ENCODE measurements around the gene RECK.
"Not testable (repeated sequence)": the region's sequence is repeated elsewhere in the genome, so short reads cannot be mapped to it uniquely, and the experiment has no call there.

RECK gene, protein sequence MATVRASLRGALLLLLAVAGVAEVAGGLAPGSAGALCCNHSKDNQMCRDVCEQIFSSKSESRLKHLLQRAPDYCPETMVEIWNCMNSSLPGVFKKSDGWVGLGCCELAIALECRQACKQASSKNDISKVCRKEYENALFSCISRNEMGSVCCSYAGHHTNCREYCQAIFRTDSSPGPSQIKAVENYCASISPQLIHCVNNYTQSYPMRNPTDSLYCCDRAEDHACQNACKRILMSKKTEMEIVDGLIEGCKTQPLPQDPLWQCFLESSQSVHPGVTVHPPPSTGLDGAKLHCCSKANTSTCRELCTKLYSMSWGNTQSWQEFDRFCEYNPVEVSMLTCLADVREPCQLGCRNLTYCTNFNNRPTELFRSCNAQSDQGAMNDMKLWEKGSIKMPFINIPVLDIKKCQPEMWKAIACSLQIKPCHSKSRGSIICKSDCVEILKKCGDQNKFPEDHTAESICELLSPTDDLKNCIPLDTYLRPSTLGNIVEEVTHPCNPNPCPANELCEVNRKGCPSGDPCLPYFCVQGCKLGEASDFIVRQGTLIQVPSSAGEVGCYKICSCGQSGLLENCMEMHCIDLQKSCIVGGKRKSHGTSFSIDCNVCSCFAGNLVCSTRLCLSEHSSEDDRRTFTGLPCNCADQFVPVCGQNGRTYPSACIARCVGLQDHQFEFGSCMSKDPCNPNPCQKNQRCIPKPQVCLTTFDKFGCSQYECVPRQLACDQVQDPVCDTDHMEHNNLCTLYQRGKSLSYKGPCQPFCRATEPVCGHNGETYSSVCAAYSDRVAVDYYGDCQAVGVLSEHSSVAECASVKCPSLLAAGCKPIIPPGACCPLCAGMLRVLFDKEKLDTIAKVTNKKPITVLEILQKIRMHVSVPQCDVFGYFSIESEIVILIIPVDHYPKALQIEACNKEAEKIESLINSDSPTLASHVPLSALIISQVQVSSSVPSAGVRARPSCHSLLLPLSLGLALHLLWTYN

DNA sequence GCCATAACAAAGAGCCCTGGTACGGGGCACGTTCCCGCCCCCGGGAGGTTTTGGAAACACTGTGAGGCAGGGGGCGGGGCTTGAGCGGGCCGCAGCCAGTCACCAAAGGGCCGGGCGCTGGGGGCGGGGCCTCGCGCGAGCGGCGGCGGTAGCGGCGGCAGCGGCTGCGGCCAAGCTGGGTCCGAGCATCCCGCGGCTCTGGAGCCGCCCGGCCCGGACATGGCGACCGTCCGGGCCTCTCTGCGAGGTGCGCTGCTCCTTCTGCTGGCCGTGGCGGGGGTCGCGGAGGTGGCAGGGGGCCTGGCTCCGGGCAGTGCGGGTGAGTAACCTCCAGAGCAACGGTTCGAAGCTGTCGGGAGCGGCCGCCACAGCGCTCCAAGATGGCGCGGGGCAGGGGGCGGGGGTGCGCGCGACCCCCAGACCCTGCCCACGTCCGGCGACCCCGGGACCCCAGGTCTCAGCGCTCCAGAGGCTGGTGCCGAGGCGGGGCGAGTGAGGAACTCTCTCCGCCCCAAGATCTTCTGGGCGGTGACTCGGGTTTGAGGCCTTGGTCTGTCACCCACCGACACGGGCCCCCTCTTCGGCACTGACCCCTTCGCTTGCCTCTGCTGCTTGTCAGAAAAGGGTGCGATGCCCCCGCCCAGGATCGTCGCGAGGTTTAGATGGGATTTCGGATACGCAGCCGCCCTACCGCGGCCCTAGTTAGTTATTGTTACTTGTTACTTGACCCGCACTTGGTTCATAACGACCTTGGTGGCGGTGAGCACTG is at the start of gene RECK:
Gene RECK, plus strand, starts transcription at position 134 of the 769 bp plus-strand sequence. Its CDS starts 86 bp downstream, at position 220.
- DNase-seq: peak; percentile 92

DNA sequence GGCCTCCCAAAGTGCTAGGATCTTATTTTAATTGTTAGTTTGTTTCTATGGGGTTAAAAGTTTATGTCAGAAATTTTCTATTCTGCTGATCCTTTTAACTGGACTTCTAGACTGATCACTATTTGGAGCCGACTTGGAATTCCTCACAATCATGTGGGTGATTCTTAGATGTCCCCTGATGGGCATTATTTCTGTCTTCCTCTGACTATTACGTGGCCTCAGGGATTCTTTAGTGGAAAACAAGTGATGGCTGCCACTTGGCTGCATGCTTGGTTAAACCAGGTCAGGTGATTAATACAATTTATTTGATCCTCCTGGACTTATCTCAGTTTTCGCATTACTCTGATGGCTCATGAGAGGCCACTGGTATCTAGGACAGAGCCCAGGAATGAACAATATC is 46.6 kb upstream of the RECK start:
- DNase-seq: no peak

DNA sequence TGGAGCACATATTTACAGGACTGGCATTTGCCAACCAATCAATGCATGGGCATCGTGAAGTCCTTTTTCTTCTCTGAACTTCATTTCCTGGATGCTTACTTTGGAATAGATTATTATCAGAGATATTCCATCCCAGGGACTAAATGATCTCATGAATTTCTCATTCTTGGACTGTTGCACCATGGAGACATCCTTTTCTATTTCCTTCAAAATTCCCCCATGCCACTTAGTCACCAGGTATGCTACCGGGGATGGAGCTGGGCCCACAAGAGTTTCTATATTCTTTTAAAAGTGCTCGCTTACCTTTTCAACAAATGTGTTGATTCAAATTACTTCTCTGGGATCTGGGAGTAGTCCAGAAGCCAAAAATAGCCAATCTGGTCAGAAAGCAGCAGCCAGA is 43.6 kb upstream of the RECK start:
- not testable (repeated sequence) for DNase-seq

DNA sequence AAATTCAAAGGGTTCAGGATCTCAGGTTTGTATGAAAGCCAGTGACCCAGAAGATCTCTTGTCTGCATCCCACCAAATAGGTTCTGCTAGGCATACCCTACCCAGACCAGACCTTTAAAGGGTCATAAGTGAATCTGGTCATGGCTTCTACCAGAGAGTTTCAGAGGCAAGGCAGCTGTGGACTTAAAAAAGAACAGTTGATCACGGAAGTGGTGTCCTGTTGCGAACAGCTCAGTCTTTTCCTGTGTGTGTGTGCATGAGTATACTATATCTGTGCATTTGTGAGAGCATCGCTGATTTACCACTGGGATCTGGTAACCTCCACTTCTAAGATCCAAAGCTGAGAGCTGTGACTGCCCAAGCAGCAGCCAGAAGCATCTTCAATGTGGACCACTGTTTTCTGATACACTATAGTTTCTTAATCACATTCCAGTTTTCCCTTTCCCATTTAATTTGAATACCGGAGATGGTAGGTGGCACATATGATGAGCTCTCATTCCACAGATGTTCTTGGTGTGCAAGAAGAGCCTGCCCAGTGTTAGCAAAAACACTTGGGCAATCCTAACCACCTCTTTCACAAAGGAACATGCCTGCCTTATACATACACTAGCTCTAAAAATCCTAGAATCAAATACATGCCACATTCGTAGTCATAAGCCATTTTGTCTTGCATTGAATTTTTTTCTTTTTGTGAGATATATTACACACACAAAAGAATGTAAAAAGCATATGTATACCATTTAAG is 42.6 kb upstream of the RECK start:
- no peak for DNase-seq

DNA sequence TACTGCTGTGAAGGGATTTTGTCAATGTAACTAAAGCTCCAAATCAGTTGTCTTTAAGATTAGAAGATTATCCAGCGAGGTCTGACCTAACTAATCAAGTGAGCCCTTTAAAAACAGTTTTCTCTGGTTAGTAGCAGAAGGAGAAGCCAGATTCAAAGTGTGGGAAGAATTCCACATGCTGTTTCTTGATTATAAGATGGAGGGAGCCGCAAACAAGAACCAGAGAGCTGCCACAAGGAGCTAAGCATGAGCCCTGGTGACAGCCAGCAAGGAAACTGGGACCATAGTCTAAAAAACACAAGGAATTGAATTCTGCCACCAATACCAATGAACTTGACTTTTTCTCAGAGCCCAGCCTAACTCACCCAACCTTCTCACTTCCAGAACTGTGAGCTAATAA is 41.8 kb upstream of the RECK start:
- no peak for DNase-seq

DNA sequence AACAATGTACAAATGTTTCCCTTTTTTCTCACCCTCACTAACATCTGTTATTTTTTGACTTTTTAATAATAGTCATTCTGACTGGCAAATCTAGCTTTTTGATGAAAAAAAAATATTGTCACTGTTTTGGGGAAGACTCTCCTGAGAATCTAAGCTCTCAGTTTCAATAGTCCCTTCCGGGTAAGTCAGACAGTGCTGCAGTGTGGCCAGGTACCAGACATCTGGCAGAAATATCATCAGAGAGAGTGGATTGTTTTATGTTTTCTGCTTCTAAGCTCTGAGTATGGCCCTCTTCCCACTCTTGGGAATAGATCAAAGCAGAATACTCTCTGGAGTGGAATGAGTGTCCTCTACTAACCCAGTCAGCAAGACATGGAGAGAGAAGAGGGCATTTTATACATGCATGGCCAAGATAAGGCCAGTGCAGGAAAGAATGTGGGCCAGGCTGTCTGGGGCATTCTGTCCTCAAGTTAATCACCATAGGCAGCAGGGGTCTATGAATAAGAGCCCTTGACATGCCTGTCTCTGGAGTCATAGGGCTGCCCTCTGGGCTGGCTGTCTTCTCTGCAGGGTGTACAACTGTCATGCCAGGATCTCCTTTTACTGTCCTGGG is 40.2 kb upstream of the RECK start:
- peak; percentile 27 for DNase-seq

DNA sequence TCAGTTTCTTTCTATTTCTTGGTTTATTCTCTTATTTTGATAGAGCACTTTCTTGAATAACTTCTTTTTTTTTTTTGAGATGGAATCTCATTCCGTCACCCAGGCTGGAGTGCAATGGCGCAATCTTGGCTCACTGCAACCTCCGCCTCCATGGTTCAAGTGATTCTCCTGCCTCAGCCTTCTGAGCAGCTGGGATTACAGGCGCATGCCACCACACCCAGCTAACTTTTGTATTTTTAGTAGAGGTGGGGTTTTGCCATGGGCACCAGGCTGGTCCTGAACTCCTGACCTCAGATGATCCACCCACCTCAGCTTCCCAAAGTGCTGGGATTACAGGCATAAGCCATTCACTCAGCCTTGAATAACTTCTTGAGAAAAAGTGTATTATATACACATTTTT is 39.7 kb upstream of the RECK start:
- DNase-seq: not testable (repeated sequence)

DNA sequence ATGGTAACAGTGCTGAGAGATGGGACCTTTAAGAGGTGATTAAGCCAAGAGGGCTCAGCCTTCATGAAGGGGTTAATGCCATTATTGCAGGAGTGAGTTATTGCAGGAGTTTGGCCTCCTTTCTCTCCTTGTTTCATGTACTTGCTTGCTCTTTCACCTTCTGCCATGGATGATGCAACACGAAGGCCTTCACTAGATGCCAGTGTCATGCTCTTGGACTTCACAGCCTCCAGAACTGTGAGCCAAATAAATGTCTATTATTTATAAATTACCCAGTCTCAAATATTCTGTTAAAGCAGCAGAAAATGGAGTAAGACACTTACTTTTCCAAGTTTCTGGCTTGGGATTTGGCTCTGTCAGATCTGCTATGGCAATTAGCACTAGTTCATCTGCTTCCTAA is 38.4 kb upstream of the RECK start:
- DNase-seq: no peak

DNA sequence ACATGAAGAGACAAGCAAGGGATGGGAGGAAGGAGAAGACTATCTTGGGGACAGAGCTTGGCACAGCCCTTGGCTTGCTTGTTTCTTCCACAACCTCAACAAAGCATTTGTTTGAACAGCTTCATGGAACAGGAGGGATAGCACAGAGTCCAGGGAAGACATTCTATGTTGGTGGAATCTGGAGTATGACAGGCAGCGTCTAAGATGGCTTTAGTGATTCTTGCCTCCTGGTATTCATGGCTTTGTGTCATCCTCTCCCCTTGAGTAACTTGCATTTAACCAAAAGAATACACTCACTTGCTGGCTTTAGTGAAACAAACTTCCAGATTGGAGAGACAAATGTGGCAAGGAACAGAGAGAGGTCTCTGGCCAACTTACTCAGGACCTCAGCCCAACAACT is 30.8 kb upstream of the RECK start:
- no peak for DNase-seq

DNA sequence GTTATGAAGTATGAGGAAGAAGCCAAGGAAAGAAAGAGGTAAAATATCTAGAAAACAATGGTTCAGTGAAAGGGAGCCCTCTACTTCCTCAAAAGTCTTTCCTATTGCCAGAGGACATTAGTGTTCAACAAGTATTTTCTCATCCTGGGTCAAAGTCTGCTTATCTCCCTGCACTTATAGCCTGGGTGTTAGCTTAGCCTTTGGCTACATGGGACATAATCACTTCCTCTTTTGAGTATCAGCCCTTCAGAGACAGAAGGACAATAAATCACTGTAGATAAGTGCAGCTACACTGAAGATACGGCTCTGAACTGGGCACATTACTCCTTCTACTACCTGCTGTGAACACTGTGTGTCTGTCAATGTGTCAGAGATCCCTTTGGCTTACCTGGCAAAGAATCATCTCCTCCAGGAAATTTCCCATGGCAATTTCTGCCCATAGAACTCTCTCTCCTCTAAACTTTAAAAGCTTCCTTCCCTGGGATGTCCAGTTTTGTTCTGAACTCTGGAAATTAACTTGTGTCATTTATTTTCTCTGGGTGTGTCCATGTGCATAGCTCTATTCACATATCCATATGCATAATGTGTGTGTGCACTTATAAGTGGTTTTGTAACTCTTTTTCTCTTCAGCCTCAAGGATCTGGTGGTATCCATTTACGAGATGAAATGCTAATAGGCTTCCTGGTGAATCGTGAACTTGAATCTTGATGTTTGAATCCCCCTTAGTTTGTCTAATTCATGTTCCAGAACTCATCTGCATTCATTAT is 30.0 kb upstream of the RECK start:
- DNase-seq: peak; percentile 90

DNA sequence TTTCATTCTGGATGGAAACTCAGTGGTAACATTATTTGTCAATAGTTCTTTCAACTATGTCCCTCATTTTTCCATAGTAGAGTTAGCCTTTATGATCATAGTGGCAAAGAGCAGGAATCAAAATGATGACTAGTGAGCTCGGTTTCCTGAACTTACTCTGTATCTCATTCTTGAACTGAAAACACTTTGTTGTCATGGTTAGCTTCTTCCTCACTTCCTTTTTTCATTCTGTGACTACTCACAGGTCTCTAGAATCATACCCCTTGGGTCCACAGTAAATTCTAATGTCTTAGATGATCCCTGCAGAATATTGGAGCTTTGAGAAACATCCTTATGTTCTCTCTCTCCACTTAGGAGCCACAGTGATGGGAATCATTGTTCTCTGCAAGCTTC is 29.4 kb upstream of the RECK start:
- peak; percentile 15 for DNase-seq

DNA sequence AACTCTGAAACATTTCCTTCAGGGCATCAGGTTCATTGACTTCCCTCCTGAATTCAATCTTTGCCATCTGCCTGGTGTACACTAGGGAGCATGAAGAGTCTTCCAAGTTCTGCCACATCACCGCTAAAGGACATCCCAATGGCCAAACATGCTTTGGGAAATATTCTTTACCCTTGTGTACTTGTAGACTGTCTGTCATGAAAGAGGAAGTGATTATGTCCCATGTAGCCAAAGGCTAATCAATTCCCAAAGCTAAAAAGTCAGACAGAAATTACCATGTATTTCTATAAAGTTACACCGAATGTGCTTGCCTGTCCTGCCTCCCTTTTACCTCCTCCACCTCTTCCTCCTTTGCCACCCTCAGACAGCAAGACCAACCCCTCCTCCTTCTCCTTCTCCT is 28.9 kb upstream of the RECK start:
- no peak for DNase-seq

DNA sequence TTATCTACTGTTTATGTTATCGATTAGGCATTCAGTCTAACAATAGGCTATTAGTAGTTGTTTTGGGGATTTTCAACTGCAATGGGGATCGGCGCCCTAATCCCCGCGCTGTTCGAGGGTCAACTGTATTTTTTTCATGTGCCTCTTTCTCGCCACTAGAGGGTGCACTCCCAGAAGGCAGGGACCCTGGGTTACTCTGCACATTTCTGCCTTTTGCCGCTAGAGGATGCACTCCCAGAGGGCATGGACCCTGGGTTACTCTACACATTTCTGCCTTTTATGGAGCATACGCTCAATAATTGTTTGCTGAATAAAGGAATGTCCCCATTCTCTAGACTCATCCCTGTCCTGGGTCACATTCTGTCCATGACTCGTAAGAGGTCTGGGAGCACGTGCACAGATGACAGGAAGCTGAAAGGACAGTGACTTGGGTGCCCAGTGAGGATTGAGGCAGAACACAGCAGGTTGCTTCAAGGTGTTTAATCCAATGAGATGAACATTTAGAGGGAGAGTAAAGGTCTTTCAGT is 27.9 kb upstream of the RECK start:
- DNase-seq: peak; percentile 81

DNA sequence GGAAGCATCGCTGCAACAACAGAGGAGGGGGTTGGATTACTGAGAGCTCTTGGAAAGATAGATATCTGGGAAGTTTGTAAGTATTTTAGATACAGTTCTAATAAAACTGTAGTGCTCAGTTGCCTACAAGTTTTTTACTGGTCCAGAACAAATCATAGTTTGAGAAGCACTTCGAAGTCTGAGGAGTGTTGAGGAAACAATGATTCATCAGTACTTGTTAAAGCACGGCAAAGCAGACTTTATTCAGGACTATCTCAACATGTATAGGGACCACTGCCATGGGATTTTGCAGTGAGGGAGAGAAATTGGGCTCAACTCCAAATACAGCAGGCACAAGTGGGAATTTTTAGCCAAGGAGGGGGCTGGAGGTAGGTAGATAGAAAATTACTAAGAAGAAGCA is 25.3 kb upstream of the RECK start:
- no peak for DNase-seq

DNA sequence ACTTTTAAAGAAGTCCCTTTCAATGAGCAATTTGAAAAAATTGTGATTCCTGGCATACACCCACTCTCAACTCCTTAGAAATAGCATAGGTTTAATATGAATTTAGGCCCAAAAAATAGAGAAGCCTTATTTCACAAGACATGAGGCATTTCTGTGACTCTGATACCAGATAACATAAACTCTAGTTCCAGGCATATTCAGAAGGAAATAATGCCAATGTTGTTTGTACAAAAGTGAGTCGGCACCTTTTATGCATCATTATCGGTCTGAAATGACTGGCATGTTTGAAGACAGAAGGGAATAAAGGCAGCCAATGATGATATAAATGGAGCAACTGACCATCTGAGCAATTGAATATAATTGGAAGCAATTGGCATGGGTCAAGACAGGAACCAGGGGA is 19.4 kb upstream of the RECK start:
- DNase-seq: no peak

DNA sequence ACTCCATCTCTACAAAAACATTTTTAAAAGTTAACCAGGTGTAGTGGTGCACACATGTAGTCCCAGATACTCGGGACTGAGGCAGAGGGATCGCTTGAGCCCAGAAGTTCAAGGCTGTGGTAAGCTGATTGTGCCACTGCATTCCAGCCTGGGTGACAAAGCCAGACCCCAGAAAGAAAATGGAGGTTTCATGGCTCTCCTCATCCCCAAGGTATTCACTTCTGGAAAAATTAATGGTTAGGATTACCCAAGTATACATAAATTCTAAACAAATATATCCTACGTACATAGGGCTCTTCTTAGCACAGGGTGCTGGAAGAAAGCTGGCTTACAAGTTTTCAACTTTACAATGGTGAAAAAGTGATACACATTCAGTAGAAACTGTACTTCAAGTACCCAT is 18.6 kb upstream of the RECK start:
- no peak for DNase-seq

DNA sequence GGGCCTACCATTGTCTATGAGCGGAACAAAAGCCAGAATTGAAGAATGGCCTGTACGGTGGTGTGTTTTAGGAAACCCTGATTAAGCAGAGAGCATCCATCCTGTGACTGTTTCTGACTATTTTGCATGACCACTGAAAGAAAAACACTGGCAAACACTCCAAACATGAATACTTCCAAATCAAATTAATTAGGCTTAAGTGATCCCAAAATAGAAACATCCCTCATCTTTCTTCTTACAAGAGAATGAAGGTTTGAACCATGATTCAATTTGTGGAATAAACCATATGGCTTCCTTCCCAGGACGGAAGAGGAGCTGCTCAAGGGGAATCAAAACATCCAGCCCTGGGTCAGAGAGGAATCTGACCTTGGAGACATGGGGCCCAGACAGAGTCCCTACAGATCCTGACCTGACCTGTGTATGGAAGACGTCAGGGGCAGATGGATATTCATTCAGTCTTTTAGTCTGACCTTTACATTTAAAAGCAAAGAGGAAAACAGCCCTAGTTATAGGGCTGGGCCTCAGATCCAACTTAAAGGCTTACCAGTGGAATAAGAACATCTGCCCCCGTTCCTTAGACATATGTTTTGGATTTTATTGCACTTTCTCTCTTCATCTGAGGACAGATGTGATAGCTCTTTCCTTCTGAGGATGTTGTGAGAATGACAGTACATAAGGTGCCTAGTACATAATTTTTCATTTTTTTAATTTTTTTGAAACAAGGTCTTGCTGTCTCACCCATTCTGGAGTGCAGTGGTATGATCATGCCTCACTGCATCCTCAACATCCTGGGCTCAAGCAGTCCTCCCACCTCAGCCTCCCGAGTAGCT is 17.6 kb upstream of the RECK start:
- DNase-seq: no peak

DNA sequence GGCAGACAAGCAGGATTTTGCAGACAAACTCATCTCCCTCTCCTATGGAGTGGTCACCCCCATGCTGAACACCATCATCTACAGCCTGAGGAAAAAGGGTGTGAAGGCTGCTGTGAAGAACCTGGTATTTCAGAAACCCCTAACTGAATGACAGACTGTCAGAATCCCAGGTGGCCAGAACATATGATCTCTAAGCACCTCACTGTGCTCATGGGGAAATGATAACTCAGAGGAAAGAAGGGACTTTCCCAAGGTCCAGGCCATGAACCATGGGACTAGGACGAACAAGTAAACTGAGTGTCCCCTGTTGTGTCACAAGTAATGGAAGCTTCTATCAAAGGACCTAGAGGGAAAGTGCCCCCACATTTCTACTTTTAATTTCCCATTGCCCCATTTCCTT is 14.7 kb upstream of the RECK start:
- no peak for DNase-seq

DNA sequence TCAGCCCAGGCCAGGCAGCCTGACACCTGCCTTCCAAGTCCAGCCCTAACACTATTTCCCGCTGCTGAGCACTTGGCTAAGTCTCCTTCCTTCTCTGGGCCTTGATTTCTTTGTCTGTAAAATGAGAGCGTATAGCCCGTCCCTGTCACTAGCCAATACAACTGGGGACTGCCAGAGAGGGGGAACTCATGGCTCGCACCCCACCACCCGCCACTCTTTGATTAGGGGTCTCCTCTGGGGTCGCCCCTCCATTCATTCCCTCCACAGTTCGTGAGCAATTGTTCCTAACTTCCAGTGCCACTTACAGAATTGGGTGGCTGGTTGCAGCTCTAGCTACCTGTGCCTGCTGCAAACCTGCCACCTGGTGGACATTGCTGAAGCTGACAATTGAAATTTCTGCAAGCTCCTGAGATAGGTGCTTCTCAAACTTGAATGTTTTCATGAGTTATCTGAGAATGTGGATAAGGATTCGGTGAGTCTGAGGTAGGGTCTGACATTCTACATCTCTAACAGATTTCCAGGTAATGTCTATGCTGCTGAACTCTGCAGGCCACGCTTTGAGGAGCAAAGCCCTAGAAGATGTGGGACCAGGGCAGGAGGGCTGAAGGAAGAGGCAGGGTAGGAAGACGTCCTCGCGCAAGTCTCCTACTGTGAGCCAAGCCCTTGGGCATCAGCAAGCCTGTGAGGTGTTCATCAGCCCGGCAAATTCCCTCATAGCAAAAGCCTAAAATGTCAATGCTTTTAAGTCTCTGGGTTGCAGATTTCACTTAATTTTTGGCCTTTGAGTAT is 13.3 kb upstream of the RECK start:
- peak; percentile 85 for DNase-seq
